Muscle layer of colon (tissue), 2 donors: ENCODE measurements around the gene KIRREL3.
"Not testable (repeated sequence)": the region's sequence is repeated elsewhere in the genome, so short reads cannot be mapped to it uniquely, and the experiment has no call there.

Experiments used
- H3K27ac ChIP-seq: one replicate; pipeline ENCODE4 v1.7.0; 2013; ENCODE audit warnings: low read depth, mild to moderate bottlenecking, low read length, moderate library complexity
- H3K27me3 ChIP-seq, 2 donors: one replicate each; pipeline ENCODE4 v1.7.0; 2013; ENCODE audit warnings: low read length in 2 of 2, mild to moderate bottlenecking in 2 of 2; ENCODE audit not compliant: insufficient read depth in 2 of 2, control insufficient read depth in 1 of 2
- H3K36me3 ChIP-seq: one replicate; pipeline ENCODE4 v1.7.0; 2013; ENCODE audit warnings: mild to moderate bottlenecking, low read length; ENCODE audit not compliant: insufficient read depth
- H3K4me1 ChIP-seq: one replicate; pipeline ENCODE4 v1.7.0; 2013; ENCODE audit warnings: mild to moderate bottlenecking, low read length; ENCODE audit not compliant: insufficient read depth
- H3K4me3 ChIP-seq, 2 donors: one replicate each; pipeline ENCODE4 v1.7.0; 2013; ENCODE audit warnings: low read length in 2 of 2, low read depth in 1 of 2, mild to moderate bottlenecking in 1 of 2, moderate library complexity in 1 of 2
- H3K9ac ChIP-seq: one replicate; pipeline ENCODE4 v1.7.0; 2013; ENCODE audit warnings: low read length
- H3K9me3 ChIP-seq: one replicate; pipeline ENCODE4 v1.7.0; 2013; ENCODE audit warnings: mild to moderate bottlenecking, low read length
- donor health status: abdominal sarcoma.
- donor health status: Adenocarcinoma of cecum.

The KIRREL3 gene

DNA sequence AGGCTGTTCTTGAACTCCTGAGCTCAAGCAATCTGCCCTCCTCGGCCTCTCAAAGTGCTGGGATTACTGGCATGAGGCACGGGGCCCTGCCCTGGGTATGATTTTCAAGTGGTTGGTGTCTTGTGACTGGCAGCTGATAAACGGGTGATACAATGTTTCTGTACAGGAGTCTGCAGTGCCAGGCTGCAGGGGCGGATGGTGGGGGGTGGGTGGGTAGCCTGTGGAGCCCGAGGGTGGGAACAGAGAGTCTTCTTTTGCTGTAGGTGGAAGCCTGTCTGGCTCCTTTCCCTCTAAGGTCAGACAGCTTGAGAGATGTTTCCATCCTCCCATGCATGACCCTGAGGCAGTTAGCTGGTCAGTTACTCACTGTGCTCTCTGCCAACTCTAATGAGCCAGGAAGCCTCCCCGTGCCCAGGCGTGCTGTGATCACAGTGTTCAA is 605.9 kb downstream of the KIRREL3 start:
- H3K9ac ChIP-seq, H3K9me3 ChIP-seq, H3K36me3 ChIP-seq, H3K4me3 ChIP-seq, H3K27me3 ChIP-seq, H3K27ac ChIP-seq: not testable (repeated sequence)
- H3K4me1 ChIP-seq = peaks cover 19% of the 10 kb centered on the region

DNA sequence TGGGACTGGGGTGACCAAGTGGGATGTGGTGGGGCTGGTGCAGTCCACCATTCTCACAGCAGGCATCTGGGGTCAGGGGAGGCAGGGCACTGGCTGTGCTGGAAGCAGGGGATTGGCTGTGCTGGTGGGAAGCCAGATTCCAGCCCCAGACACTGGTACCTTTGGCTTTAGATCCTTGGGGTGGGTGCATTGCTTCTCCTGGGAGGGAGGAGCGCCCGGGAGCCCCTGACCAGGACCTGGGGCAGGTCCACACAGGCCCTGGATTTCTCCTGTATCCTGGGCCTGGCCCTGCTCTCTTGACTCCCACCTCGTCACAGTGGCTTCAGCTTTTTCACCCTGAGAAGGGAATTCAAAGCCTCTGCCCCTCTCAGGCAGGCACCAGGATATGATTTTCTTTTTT is 606.5 kb downstream of the KIRREL3 start:
- no peak overlapping the region for H3K4me3 ChIP-seq
- no peak overlapping the region for H3K27ac ChIP-seq
- no peaks in the 10 kb centered on the region for H3K9me3 ChIP-seq
- no peak overlapping the region for H3K9ac ChIP-seq
- peaks cover 19% of the 10 kb centered on the region for H3K4me1 ChIP-seq
- H3K36me3 ChIP-seq = no peaks in the 10 kb centered on the region
- H3K27me3 ChIP-seq = no peaks in the 10 kb centered on the region

DNA sequence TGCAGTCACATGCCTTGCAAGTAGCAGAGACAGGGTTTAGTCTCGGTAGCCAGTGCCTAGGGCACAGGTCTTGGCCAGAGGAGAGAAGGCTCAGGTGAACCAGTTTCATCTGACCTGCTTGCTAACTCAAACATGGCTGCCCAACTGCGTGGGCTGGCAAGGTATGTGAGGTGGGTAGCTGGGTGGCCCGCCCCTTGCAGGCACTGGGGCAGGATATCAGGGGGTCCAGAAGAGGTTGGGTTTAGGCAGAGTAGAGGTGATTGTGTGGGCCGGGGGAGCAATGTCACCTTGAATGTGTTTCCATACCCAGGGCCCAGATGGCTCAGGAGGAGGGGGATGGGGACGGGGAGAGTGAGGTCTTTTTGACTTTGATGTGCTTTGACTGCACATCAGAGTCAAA is 607.4 kb downstream of the KIRREL3 start:
- H3K9ac ChIP-seq = no peak overlapping the region
- H3K4me1 ChIP-seq = peaks cover 19% of the 10 kb centered on the region
- no peaks in the 10 kb centered on the region for H3K9me3 ChIP-seq
- no peaks in the 10 kb centered on the region for H3K27me3 ChIP-seq
- no peak overlapping the region for H3K27ac ChIP-seq
- H3K4me3 ChIP-seq = no peak overlapping the region
- H3K36me3 ChIP-seq = no peaks in the 10 kb centered on the region

DNA sequence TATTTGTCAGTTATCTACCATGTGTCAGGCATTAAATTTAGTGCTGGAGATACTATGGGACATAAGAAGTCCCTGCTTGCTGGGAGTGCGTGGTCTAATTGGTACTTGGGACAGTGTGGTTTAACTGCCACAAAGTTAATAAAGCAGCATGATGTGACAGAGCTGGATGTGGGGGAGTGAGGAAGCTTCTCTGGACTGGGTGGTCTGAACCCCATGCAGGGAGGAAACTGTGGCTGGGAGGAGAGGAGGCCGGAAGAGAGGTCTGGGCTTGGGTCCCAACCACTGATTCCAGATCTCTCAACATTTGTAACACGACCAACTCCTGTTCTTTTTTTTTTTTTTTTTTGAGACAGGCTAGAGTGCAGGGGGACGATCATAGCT is 607.9 kb downstream of the KIRREL3 start:
- Histone ChIP-seq H3K4me3 (no peak overlapping the region), H3K36me3 (no peaks in the 10 kb centered on the region), H3K27me3 (no peaks in the 10 kb centered on the region), H3K4me1 (peaks cover 19% of the 10 kb centered on the region), H3K9ac (no peak overlapping the region), H3K9me3 (no peaks in the 10 kb centered on the region), H3K27ac (no peak overlapping the region)

DNA sequence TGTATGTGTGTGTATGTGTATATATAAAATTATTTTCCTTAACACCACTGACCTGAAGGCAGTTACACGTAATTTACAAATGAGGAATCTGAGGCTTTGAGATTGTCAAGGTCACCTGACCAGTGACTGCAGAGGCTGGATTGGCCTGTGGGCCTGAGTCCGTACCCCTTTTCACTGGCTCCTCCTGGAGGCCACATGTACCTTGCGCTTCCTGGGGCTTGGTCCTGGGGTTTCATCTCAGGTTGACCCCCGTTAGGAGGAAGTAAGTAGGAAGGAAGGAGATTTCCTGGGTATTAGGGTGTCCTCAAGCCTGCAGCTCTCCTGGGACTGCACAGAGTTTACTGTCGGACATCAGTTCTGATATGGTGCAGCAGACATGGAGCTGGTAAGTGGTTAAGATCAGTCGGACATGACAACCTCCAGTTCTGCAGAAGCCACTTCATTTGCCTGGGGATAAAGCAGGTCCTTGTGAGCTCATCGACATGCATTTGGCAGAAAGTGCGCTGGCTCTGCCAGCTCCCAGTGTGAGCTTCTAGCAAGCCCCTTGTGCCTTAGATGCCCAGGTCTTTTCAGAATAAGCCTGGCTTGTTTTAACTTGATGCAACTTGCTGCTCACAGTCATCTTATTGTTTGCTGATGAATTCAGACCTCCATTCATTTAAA is 608.5 kb downstream of the KIRREL3 start:
- H3K4me3 ChIP-seq = no peak overlapping the region
- H3K9ac ChIP-seq = no peak overlapping the region
- no peaks in the 10 kb centered on the region for H3K9me3 ChIP-seq
- no peak overlapping the region for H3K27ac ChIP-seq
- H3K36me3 ChIP-seq = no peaks in the 10 kb centered on the region
- H3K27me3 ChIP-seq = no peaks in the 10 kb centered on the region
- peaks cover 19% of the 10 kb centered on the region for H3K4me1 ChIP-seq

DNA sequence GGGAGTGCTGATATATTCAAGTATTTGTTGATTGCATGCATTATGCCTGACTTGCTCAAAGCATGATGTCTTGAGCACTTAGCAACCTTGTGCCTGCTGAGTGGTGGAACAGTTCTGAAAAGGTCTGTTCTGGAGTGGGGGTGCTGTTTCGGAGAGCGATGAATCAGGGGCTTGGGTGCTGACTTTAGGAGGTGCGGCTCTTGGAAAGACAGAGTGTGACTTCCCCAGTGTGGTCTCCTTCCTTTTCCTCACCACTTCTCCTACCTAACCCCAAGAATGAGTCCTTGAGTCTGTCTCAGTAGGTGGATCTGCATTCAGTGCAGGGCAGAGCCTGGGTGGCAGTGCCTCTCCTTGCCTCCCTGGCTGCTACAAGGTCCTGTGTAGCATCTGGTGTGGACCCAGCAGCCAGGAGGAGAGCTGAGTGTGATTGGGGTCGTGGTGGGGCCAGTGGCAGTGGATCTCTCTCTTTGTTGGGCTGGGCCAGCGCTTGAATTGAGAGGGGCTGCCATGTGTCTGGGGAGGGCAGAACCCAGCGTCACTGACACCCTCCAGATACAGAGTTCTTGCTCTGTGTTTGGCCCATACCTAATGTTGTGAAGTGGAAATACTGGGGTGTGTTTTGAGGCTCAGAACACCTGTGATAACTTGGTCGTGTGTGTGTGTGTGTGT is 609.1 kb downstream of the KIRREL3 start:
- H3K4me1 ChIP-seq = peaks cover 24% of the 10 kb centered on the region
- no peak overlapping the region for H3K27ac ChIP-seq
- no peak overlapping the region for H3K4me3 ChIP-seq
- no peaks in the 10 kb centered on the region for H3K9me3 ChIP-seq
- H3K36me3 ChIP-seq = no peaks in the 10 kb centered on the region
- H3K27me3 ChIP-seq = no peaks in the 10 kb centered on the region
- H3K9ac ChIP-seq = no peak overlapping the region

DNA sequence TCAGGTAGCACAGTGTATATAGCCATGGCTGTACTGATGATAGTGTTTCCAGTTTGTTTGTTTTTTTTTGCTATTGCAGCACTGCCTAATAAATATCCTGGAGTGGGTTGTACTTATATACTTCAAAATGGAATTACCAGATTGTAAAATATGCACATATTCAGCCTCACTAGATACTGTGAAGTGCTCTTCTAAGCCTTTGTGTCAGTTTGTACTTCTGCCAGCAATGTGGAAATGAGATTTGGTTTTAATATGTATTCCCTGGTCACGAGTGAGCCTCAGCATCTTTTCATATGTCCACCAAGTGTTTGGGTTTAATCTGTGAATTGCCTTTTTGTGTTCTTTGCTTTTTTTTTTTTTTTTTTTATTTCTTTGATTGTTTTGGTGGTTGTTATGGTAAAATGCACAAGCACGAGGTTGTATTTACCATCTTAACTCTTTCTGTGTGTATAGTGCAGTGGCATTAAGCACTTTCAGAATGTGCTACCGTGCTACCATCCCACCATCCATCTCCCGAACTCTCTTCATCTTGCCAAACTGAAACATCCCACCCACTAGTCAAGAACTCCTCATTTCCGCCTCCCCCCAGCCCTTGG is 610.2 kb downstream of the KIRREL3 start:
- Histone ChIP-seq H3K9ac (no peak overlapping the region), H3K27ac (no peak overlapping the region), H3K27me3 (no peaks in the 10 kb centered on the region), H3K4me3 (no peak overlapping the region), H3K9me3 (no peaks in the 10 kb centered on the region), H3K36me3 (no peaks in the 10 kb centered on the region), H3K4me1 (peaks cover 24% of the 10 kb centered on the region)

DNA sequence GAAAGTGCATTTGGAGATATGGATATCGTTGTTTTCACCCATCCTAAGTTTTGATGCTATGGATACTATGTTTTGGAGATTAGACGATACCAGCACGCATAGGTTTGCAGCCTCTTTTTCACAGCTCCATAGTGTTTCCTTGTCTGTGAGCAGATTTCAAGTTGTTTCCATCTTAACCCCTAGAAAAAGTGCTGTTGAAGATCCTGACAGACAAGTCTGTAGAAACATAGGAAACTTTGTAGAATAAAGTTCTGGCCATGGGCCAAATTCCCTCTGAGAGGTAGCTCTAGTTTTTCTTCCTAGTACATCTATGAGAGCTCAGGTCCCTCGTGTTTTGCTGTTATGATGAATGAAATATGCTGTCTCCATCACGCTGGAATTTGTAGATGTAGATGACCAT is 612.7 kb downstream of the KIRREL3 start:
- Histone ChIP-seq H3K9me3 (no peaks in the 10 kb centered on the region), H3K4me1 (peaks cover 24% of the 10 kb centered on the region), H3K9ac (no peak overlapping the region), H3K4me3 (no peak overlapping the region), H3K27me3 (no peaks in the 10 kb centered on the region), H3K36me3 (no peaks in the 10 kb centered on the region), H3K27ac (no peak overlapping the region)

DNA sequence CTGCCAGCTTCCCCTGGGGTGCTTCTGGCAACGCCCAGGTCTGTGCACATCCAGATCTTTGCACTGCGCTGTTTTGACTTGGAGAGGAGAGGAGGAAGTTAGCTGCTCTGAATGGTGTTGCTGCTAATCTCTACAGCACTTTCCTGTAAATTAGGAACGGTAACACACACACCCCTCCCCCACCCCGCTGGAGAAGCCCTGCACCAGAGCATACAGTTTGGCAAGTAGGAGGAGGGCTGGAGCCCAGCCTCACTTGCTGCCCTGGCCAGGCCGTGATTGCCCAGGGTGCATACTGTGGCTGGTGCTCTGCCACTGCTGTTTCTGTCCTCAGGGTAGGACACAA is 613.9 kb downstream of the KIRREL3 start:
- peaks cover 12% of the 10 kb centered on the region for H3K4me1 ChIP-seq
- not testable (repeated sequence) for H3K36me3 ChIP-seq, H3K9me3 ChIP-seq, H3K27ac ChIP-seq, H3K4me3 ChIP-seq, H3K9ac ChIP-seq, H3K27me3 ChIP-seq

DNA sequence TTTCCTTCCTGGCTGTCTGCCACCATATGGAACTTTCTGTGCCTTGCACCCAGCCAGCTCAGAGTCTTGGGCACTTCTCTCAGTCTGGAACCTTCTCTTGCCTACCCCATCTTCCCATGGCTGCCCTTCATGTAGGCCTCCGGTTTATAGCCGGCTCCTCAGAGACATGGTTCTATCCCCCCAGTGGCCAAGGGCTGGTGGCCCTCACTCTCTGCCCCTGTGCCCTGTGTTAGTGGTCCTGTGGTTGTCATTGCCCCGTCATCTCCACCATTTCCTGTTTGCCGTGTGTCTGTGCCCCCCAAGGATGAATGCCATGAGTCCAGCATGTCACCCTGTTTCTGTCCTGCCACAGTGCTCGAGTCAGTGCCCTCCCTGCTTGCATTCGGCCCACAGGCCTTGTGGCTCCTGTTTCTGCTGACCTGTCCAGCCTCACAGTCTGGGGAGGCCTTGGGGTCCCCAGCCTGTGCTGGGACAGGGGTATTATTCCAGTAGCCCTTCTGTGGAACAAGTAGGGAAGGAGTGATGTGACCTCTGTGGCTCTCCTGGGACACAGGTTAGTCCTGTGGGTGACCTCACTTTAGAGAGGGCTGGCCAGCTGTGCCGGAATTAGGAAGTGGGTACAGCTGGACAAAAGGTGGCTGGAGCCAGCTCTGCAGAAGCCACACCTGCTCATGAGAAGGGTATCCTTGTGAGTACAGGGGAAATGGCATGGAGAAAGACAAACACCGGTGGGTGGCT is 614.4 kb downstream of the KIRREL3 start:
- Histone ChIP-seq H3K36me3 (no peaks in the 10 kb centered on the region), H3K4me3 (no peak overlapping the region), H3K27me3 (no peaks in the 10 kb centered on the region), H3K4me1 (peaks cover 7% of the 10 kb centered on the region), H3K27ac (no peak overlapping the region), H3K9me3 (no peaks in the 10 kb centered on the region), H3K9ac (no peak overlapping the region)

DNA sequence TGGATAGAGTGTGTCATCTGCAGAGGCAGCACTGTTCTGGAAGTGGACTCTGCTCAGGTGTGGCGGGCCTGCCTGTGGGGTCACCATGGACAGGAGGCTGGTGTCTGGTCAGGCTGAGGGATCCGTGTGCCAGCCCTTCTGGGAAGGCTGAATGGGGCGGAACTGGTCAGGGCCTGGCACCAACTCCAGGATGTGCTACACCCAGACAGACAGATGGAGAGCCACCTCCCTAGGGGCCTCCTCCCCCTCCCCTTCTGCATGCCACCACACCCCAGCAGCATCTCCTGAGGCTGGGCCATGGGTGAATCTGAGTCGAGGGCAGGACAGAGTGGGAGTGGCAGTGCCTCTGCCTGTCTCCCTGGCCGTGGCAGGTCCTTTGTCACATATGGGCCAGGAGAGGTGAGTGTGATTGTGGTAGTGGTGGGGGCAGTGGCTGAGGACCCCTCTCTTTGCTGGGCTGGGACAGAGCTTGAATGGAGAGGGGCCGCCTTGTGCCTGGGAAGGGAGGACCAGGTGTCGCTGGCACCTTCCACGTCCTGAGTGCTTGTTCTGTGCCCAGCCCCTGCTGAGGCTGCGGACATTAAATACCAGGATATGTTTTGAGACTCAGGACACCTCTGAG is 616.0 kb downstream of the KIRREL3 start:
- no peak overlapping the region for H3K4me3 ChIP-seq
- H3K36me3 ChIP-seq = no peaks in the 10 kb centered on the region
- H3K9ac ChIP-seq = no peak overlapping the region
- peaks cover 4% of the 10 kb centered on the region for H3K4me1 ChIP-seq
- no peaks in the 10 kb centered on the region for H3K9me3 ChIP-seq
- H3K27me3 ChIP-seq = no peaks in the 10 kb centered on the region
- H3K27ac ChIP-seq = no peak overlapping the region
